Glomerular endothelial cell (primary cell): ENCODE measurements around the gene TM4SF4. TPM values are rescaled to one million over a fixed set of nuclear protein-coding genes. Genes with fewer than 3 reads are reported as not detected.

Experiments
- DNase-seq: peaks from one replicate; pipeline ENCODE4 v3.0.0-alpha.2; 2011; ENCODE audit warnings: low read depth, low spot score; ENCODE audit errors: extremely low read depth
- total RNA-seq: library from RNA; depleted of rRNA; stranded (reverse); fragments of >200 nt; gene quantifications from 2 replicates; pipeline ENCODE4 v1.2.3, GENCODE V29; 2015

TM4SF4 gene
- total RNA-seq, 1 donor from 2014 or later = not detected

GRCh38 chr3:149541091-149541491 is 66.6 kb downstream of the TM4SF4 start:
- DNase-seq = no peak

DNA sequence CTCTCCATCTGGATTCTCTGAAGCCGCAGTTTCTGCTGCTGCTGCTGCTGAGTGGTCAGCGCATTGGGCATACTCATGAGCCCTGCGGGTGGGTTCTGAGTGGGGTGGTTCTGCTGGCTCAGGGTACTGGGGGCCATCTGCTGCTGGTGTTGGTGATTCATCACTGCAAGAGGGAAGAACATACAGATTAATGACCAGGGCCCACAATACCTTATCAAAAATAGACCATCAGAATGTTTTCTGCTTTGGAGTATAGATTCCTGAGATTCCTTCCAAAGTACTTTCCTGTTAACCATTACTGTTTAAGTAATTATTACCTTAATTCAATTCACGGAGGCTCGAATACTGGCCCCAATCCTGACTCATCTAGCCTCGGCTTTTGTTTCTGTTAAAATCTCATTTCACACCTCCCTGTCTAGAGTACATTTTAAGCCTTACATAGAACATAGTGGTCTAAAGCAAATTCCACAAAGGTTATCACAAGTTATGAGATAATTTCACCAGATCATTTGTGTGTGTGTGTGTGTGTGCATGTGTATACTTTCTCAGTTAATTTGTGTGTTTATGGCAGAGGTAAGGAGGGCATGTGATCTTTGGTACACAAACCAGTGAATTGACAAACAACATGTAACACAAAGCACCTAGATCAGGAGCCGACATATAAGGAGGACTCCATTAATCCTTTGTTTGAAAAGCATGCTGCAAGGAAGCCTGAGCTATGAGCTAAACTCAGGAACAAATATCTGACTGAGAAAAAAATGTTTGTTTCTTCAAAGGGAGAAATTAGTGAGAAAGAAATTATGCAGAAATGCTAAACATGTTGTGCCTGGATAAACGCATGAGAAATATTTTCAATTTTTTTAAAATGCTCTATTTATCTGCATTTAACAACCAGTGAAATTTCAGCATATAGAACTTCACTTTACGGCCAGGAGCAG is 68.1 kb downstream of the TM4SF4 start:
- DNase-seq = peak; percentile 64

DNA sequence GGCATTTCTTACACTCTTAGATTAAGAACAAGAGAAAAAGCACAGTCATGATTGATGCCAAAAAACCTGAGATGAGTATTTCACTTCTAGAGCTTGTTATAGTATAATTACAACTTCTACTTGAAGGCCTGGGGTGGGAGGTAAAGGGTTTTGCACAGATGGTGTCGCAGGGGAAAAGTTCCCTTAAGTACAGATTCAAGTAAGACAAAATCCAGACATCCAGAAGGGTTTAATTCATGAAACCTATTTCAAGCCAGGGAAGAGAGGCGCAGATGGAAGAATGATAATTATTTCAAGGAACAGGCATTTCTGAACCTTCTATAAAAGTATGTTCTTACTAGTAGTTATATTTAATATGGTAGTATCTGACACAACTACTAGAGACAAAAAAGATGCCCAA is 70.6 kb downstream of the TM4SF4 start:
- no peak for DNase-seq

DNA sequence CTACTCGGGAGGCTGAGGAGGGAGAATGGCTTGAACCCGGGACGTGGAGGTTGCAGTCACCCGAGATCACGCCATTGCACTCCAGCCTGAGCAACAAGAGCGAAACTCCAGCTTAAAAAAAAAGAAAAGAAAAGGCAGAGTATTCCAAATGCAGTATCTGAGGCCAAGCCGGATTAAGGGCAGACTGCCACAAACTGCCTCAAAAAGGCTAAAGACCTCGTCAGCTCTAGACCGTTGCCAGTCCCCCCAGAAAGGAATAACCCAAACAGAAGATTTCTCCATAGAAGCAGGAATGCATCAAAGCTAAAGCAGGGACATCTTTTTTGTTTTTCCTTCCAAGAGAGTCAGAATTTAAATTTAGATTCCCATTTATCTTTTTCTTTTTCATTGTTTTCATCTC is 72.9 kb downstream of the TM4SF4 start:
- DNase-seq = no peak

DNA sequence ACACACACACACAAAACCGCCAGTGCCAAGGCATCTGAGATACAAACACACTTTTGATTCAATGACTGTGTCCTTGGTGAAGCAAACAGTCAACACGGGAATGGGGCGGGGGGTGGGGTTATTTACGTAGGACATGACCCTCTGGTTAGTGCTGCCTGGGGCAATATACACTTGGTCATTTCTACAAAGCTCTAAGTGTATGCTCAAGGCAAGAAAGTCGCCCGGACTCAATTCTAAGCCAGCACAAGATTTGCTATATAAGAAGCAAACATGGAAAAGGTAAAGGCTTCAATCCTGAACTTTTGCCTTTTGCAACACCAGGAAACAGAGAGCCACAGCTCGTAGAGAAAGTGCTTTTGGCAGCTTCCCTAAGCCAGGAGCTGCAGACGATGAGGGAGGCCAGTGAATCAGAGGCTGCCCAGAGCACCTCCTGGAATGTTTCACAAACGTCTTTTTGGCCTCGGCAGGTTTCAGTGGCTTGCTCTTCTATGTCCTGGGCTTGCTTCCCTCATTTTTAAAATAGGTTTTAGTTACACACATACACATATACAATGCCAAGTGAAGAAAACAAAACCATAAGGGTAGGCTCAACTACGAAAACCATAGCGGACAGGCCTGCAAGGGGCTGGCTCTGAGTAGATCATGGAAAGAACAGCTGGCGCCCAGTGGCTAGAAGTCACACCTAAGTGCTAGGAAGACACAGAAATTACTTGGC is 73.6 kb downstream of the TM4SF4 start:
- DNase-seq = no peak

- DNase-seq = no peak
Measured at GRCh38 chr3:149548669-149549065, 74.2 kb downstream of the TM4SF4 start.

DNA sequence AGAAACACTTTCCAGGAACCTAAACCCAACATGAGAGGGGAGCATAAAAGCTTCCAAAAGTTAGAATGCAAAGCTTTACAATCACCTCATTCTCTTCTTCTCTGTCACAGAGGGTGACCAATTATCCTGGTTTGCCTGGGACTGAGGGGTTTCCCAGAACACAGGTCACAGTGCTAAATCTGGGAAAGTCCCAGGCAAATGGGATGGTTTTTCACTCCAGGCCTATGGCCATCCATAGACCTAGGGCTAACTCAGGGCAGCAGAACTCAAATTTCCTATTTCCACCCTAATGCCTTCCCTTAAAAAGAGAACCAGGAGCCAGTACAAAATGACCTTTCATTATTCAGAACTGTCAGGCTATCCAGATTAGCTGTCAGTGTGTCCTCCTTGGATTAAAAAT is 77.0 kb downstream of the TM4SF4 start:
- DNase-seq = no peak

DNA sequence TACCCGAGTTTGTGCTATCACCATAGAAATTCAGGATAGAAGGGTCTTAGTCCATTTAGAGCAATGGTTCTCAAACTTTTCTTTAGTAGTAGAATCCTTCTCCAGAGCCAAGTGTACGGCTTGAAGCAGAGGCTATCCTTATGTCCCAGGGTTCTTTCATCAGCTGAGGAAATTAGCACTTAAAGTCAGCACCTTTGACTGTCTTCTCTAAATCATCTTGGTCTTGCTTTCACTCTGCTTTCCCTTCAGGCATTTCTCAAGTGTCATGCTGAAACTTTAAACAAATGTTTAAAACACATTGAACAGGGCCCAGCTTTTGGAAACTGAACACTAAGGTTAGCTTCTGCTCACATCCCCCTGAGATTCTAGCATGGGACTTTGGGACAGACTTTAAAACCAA is 78.2 kb downstream of the TM4SF4 start:
- no peak for DNase-seq

Other genes starting within 250 kb of the TM4SF4 start
- gene TM4SF18, start 141.1 kb upstream of the TM4SF4 start, total RNA-seq = 148 and 184 TPM in 2 replicates
- gene TM4SF1, start 97.0 kb upstream of the TM4SF4 start, total RNA-seq = 810 and 812 TPM in 2 replicates
- gene WWTR1, start 183.3 kb downstream of the TM4SF4 start, total RNA-seq = 120 and 183 TPM in 2 replicates